Measurements from ENCODE around the gene SPINDOC. TPM values are rescaled to one million over a fixed set of nuclear protein-coding genes. Genes with fewer than 3 reads are reported as not detected.

Gene SPINDOC, protein sequence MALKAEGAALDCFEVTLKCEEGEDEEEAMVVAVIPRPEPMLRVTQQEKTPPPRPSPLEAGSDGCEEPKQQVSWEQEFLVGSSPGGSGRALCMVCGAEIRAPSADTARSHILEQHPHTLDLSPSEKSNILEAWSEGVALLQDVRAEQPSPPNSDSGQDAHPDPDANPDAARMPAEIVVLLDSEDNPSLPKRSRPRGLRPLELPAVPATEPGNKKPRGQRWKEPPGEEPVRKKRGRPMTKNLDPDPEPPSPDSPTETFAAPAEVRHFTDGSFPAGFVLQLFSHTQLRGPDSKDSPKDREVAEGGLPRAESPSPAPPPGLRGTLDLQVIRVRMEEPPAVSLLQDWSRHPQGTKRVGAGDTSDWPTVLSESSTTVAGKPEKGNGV
- total RNA-seq (2022; extraction: Qiagen RNA extraction): 33.1 to 51.2 TPM (median 47.2 TPM) in 5 replicates

GRCh38 chr11:63813035-63813562, at the start of gene SPINDOC:
TSS of gene SPINDOC (plus strand) at chr11:63813456. CDS start at chr11:63813687, 231 bp downstream.

GRCh38 chr11:63768237-63769041, 44.8 kb upstream of the SPINDOC start, which contains the start of gene ZFTA:
TSS of gene ZFTA (minus strand) at chr11:63768775. CDS start at chr11:63768622, 153 bp downstream.

GRCh38 chr11:63838678-63839507, 25.6 kb downstream of the SPINDOC start, which contains the start of gene MARK2:
TSS of gene MARK2 (plus strand) at chr11:63839110. CDS start at chr11:63839507, 397 bp downstream.

Other genes with a start within 250 kb of the SPINDOC start
- gene PLAAT3, start 199.0 kb upstream of the SPINDOC start, total RNA-seq (2022; extraction: Qiagen RNA extraction): 55.6 to 69.3 TPM (median 59.2 TPM) in 5 replicates
- gene ATL3, start 142.1 kb upstream of the SPINDOC start, total RNA-seq (2022; extraction: Qiagen RNA extraction): 31.8 to 45.9 TPM (median 41.4 TPM) in 5 replicates
- gene RTN3, start 132.0 kb upstream of the SPINDOC start, total RNA-seq (2022; extraction: Qiagen RNA extraction): 101 to 115 TPM (median 110 TPM) in 5 replicates
- gene ZFTA, start 44.7 kb upstream of the SPINDOC start, total RNA-seq (2022; extraction: Qiagen RNA extraction): 3.8 to 5.6 TPM (median 5.1 TPM) in 5 replicates
- gene MARK2, start 25.7 kb downstream of the SPINDOC start, total RNA-seq (2022; extraction: Qiagen RNA extraction): 23.4 to 37.2 TPM (median 35.6 TPM) in 5 replicates
- 0.91 to 1.1 TPM (median 1.0 TPM) in 5 replicates for gene RCOR2, start 103.7 kb downstream of the SPINDOC start, total RNA-seq (2022; extraction: Qiagen RNA extraction)
- 10.0 to 16.3 TPM (median 14.2 TPM) in 5 replicates for gene NAA40, start 125.5 kb downstream of the SPINDOC start, total RNA-seq (2022; extraction: Qiagen RNA extraction)
- 698 to 891 TPM (median 802 TPM) in 5 replicates for gene COX8A, start 161.2 kb downstream of the SPINDOC start, total RNA-seq (2022; extraction: Qiagen RNA extraction)
- gene OTUB1, start 173.0 kb downstream of the SPINDOC start, total RNA-seq (2022; extraction: Qiagen RNA extraction): 101 to 121 TPM (median 115 TPM) in 5 replicates
- gene FLRT1, start 222.5 kb downstream of the SPINDOC start, total RNA-seq (2022; extraction: Qiagen RNA extraction): 0.04 to 0.08 TPM (median 0.05 TPM) in 5 replicates

Measured in A549 treated with dexamethasone at 1 μM for 4 hours (cell line).